GM11168 (cell line): ENCODE data around the gene LILRB4.
"Not testable (repeated sequence)": the region's sequence is repeated elsewhere in the genome, so short reads cannot be mapped to it uniquely, and the experiment has no call there.

Experiments
- in situ Hi-C: fragments of 300-500 bp; cut with MboI; formaldehyde crosslinking; loops from one replicate; pipeline ENCODE4 v1.12.0; 2022; ENCODE audit warnings: low sequenced_read_pairs; ENCODE audit not compliant: unreplicated experiment

Gene LILRB4

GRCh38 chr19:54646331-54646841, 16.4 kb upstream of the LILRB4 start:
- in situ Hi-C loops, result no loop called here

DNA sequence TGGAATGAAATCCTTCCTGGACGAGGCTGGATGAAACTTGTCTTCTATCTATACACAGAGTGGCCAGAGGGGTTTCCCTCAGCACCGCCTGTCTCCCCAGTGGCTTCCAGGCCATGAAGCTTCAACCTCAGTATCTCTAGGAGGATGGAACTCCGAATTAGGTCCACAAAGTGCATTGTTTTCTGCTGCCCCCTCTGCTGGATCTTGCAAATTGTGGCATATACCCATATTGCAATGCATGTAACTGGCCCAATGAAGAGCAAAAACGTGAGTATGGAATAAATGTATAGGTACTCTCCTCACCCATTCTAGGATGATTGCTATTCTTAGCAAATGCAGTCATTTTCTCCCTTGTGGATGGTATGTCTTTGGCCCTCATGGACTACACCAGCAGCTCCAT, 14.7 kb upstream of the LILRB4 start:
- in situ Hi-C loops, result no loop called here

DNA sequence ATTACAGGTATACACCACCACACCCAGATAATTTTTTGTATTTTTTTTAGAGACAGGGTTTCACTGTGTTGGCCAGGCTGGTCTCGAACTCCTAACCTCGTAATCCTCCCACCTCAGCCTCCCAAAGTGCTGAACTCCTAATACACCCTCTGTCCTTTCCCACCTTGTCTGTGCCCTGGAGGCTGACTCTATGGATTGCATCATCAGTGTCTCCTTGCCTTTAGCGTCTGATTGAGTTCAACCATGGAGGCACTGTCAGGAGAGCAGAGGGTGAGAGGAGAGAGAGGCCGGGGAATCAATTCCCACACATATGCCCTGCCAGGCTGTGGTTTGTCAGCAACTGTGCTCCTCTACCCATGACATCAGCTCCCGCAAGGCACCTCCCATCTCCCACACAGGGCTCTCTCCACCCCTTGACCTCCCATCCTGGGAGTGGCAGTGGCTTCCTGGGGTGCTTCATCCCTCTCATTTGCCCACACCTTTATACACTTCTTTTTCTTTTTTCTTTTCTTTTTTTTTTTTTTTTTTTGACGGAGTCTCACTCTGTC, 12.6 kb upstream of the LILRB4 start:
- in situ Hi-C loops, result no loop called here

GRCh38 chr19:54653181-54653809, 9.5 kb upstream of the LILRB4 start:
- in situ Hi-C loops, result no loop called here

DNA sequence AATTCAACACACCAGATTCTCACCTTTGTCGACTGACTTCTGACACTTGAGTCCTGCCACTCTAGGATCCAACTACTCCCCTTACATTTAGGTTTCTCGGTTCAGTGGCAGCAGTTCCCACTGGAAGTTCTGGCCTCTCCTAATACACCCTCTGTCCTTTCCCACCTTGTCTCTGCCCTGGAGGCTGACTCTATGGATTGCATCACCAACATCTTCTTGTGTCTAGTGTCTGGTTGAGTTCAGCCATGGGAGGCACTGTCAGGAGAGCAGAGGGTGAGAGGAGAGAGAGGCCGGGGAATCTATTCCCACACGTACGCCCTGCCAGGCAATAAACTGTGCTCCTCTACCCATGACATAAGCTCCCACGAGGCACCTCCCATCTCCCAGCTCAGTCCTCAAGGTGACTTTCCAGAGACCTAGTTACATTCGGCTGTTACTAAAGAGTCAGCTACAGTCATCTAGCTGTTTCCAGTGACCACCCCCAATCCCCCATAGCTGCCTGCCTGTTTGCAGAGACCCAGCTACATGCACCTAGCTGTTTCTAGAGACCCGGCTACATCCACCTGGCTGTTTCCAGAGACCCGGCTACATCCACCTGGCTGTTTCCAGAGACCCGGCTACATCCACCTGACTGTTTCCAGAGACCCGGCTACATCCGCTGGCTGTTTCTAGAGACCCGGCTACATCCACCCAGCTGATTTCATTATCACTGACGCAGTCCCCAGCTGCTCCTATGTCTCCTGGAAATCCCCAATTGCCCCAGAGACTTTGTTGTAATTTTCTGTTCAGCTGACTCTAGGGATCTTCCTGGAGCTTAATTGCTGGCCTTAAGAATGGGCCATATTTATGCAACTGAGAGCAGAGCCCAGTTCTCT, 8.1 kb upstream of the LILRB4 start:
- in situ Hi-C loops, result no loop called here

DNA sequence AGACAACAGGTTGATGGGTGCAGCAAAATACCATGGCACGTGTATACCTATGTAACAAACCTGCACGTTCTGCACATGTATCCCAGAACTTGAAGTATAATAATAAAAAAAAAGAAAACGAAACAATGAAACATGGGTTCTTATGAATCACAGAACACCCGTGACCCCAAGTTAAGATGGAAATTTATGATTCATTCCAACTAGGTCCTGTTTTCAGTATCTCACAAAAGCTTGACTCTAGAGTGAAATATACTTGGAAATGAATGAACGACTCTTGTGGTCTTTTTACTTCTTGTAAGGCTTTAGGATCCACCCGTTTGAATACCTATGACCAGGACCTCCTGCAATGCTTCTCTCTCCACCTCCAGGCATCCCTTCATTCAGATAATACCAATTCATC, 3.5 kb upstream of the LILRB4 start:
- in situ Hi-C loops, result no loop called here

GRCh38 chr19:54660306-54660705, 2.5 kb upstream of the LILRB4 start:
- in situ Hi-C loops, result no loop called here

- in situ Hi-C loops, result no loop called here
Measured at GRCh38 chr19:54660964-54661363, 1.8 kb upstream of the LILRB4 start.

GRCh38 chr19:54661846-54662481, 821 bp upstream of the LILRB4 start:
- in situ Hi-C loops, result no loop called here

DNA sequence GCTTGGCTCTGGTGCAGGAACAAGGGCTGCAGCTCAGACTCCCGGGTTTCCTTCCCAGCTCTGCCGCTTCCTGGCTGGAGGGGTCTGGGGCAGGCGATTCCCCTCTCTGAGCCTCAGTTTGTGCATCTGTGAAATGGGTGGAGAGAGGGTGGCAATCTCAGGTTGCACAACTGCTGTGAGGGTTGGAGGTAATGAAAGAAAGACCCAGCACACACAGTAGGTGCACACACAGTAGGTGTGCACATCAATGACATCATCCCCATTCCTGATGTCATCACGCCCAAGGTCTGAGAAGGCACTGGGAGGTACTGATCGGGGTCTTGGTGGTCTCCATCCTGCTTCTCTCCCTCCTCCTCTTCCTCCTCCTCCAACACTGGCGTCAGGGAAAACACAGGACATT, 2.7 kb downstream of the LILRB4 start:
- in situ Hi-C loops, result no loop called here

GRCh38 chr19:54667217-54667616, 4.4 kb downstream of the LILRB4 start:
- in situ Hi-C loops, result no loop called here

GRCh38 chr19:54668353-54668752, 5.6 kb downstream of the LILRB4 start:
- in situ Hi-C loops, result no loop called here

DNA sequence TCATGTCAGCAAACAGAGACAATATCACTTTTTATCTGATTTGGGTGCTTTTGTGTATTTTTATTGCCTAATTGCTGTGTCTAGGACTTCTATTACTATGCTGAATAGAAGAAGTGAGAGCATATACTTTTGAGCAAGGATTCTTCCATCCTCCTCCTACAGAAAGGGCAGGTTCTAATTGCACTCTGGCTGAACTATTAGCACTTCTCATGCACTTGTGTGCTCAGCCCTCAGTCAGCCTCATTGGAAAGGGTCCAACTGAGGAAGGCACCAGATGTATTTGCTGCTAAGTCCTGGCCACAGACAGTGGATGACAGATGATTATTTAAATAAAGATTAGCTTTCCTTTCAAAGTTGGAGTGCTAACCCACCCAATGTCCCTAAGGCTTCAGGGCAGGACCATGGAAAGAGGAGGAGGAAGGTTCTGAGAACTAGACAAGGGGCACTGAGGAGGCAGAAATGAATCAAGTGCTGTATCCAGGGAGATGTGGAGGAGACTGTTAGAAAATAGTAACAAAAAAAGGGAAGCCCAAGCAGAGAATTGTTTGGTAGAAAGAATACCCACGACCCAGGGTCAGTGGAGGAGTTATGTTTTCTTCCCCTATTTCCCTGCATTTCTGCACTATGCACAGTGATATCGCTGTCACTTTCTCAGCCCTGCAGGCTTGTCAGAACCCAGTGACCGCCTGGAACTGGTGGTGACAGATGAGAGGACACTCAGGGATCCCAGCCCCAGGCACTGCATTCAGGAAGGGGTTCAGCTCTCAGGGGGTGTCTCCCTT, 8.0 kb downstream of the LILRB4 start:
- in situ Hi-C loops, result loop anchor here (10.0 kb wide), 1 partner anchor 196 kb away; the partner anchor contains the start of gene CDC42EP5

DNA sequence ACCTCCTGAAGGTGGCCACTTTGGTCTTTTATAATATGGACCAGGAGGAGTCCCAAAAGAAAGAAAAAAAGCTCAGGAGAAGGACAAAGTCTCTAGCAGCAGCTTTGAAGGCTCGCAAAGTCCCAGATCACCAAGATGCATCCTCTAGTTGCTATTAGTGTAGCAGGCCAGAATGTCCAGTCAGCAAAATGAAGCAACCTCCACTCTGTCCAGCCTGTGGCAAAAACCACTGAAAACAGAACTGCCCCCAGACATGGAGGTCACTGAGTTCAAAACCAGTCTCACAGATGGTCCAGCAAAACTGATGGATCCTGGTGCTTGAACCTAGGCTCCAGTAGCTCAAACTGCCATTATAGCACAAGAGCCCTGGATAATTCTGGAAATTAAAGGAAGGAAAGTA, 10.4 kb downstream of the LILRB4 start:
- in situ Hi-C loops, result loop anchor here (10.0 kb wide), 1 partner anchor 198 kb away; the partner anchor contains the start of gene CDC42EP5

DNA sequence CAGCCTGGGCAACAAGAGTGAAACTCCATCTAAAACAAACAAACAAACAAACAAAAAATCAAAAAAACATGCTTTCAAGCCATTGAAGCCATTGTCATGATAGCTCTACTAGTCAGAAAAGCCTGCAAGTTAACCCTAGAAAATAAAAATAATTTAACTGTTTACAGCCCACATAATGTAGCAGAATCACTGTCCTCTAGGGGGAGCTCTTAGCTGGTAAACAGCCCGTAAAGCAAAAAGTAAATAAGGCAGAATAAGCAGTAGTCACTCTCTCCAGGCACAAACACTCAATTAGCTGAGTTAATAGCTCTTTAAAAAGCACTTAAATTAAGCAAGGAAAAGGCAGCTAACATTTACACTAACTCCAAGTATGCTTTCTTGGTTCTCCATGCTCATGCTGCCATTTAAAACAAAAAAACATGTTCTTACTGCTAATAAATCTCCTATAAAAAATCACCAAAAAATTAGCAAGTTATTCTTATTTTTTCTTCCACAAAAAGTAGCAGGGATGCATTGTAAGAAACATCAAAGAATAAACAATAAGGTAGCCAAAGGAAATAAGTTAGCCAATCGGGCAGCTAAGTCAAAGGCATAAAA, 11.3 kb downstream of the LILRB4 start:
- in situ Hi-C loops, result loop anchor here (10.0 kb wide), 1 partner anchor 199 kb away; the partner anchor contains the start of gene CDC42EP5

GRCh38 chr19:54676210-54676834, 13.5 kb downstream of the LILRB4 start:
- in situ Hi-C loops, result loop anchor here (10.0 kb wide), 1 partner anchor 202 kb away; the partner anchor contains the start of gene CDC42EP5

DNA sequence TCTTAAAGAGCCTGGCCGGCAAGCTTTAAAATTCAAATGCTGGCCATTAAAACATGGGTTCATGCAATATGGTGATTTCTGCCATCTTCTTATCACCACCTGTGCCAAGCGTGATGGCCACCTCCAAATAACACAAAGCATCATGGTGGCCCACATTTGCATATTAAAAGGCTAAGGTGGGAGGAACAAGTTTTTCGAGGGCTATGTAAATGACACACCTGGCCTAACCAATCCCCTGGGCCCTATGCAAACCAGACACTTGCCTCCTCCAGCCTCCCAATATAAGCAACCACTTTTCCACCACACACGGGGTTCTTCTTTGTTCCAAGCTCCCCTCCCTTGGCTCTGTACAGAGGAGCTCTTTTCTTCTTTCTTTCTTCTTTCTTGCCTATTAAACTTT, 14.4 kb downstream of the LILRB4 start:
- in situ Hi-C loops, result loop anchor here (10.0 kb wide), 1 partner anchor 202 kb away; the partner anchor contains the start of gene CDC42EP5

DNA sequence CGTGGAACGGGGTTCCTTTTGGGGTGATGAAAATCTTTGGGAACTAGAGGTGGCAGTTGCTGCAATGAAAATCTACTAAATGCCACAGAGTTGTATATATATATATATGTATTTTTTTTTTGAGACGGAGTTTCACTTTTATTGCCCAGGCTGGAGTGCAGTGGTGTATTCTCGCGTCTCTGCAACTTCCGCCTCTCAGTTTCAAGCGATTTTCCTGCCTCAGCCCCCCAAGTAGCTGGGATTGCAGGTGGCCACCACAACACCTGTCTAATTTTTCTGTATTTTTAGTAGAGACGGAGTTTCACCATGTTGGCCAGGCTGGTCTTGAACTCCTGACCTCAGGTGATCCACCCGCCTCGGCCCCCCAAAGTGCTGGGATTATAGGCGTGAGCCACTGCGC, 18.8 kb downstream of the LILRB4 start:
- in situ Hi-C loops, result not testable (repeated sequence)
